Measurements from ENCODE around the gene ZNF516.
"Not testable (repeated sequence)": the region's sequence is repeated elsewhere in the genome, so short reads cannot be mapped to it uniquely, and the experiment has no call there.

Gene ZNF516

DNA sequence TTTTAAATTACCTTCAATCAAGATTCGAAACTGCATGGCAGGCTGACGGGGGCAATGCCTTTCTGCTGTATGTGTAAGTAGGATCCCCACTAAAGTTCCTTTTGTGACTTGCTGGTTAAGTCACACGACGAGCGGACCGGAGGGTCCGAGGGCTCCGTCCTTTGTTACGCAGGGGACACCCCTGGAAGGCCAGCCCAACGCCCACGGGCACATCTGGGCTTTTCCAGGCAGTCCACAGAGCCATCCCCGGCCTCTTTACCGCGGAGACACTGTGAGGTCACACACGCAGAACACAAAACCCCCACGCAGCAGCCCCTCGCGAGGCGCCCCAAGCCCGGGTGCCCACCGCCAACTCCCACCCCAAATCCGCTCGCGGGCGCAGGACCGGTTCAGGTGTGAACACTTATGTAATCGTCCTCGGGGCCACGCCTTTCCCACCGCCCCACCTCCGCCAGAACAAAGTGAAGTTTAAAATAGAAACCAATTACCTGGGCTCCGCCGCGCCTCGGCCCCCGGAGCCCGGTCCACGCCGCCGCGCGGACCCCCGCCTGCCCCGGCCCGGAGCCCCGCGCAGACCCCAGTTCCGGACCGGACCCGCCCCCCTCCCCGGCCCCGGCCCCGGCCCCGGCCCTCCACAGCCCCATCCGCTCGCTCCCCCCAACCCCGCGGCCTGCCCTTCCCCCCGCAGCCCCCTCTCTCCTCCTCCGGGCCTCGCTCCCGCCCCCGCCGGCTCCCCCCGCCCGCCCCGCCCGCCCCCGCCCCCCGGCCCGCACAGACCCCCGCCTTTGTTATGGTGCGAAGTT, 4.2 kb downstream of the ZNF516 start:
- DNase-seq, result no peak

- DNase-seq, result no peak
These were observed 5.0 kb downstream of the ZNF516 start for GRCh38 chr18:76490033-76490432.

DNA sequence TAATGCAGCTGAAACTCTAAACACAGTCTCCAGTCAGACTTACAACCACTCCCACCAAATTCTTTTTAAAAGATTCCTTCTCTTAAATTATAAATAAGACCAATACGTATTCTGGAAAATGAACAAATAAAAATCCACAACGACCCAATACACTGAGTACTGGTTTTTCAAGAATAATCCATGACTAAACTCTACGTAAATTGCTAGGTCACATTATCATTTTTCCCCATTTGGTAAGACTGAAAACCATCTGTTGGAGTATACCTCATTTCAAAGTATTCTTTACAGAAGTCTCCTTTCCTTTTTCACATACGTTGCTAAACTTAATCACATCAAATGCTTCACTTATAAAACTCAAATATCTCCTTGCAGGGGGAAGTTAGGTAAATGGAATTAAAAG, 6.0 kb downstream of the ZNF516 start:
- DNase-seq, result no peak

- no peak for DNase-seq
These were observed 6.9 kb downstream of the ZNF516 start for GRCh38 chr18:76488190-76488589.

- no peak for DNase-seq
These were observed 7.3 kb downstream of the ZNF516 start for GRCh38 chr18:76487782-76488181.

- no peak for DNase-seq
These were observed 8.0 kb downstream of the ZNF516 start for GRCh38 chr18:76487070-76487469.

GRCh38 chr18:76486574-76486973, 8.5 kb downstream of the ZNF516 start:
- no peak for DNase-seq

- DNase-seq, result no peak
These were observed 9.0 kb downstream of the ZNF516 start for GRCh38 chr18:76486038-76486437.

- no peak for DNase-seq
These were observed 10.2 kb downstream of the ZNF516 start for GRCh38 chr18:76484749-76485387.

GRCh38 chr18:76483780-76484179, 11.3 kb downstream of the ZNF516 start:
- DNase-seq, result no peak

GRCh38 chr18:76482971-76483691, 11.9 kb downstream of the ZNF516 start:
- DNase-seq, result no peak

- DNase-seq, result no peak
These were observed 12.8 kb downstream of the ZNF516 start for GRCh38 chr18:76482267-76482666.

DNA sequence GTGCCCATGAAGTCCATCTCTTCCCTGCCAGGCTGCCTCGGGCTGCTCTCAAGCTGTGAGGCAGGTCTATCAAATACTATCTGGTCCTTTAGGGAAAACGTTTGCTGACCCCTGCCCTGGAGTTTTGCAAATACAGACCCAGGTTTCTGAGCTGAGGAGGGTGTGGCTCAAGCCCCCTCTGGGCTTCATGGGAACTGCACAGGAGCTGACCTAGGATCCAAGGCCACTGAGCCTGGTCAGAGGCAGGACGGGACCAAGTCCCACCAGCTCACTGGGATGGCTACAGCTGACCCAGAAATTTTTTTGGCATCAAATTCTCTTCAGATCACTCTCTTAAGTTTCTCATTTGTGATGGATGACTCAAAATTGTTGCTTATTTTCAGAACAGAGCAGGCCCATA, 14.1 kb downstream of the ZNF516 start:
- DNase-seq, result no peak

GRCh38 chr18:76479351-76480238, 15.4 kb downstream of the ZNF516 start:
- no peak for DNase-seq

GRCh38 chr18:76476665-76477561, 18.1 kb downstream of the ZNF516 start:
- peak; percentile 63 for DNase-seq

DNA sequence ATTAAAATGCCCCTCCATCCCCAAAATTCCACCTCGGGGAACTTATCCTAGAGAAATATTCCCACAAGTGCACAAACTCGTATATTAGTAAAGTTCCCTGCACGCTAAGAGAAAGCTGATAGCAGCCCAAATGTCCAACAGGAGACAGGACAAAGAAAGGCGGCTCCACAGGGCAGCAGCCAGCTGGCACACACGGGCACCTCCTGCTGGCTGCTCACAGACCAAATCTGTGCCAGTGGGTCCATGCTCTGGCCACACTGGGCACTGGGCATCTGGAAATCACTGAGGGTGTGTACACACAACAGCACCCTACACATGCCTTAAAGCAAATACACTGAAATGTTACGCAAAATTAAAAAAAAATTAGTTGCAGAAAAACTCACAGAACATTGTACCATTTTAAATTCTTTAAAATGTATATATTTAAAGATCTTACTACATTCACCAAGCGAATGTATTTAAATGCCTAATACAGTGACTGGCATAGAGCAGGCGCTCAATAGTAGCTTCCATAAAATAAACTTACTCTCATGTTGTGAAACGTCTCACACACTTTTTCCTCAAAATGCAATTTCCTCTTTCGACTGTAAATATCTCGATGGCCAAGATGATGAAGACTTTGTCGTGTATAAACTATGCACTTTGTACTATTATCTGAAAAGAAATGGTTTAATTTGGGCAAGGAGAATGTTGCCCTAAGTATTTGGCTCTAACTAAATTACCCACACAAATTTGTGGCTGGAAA, 19.4 kb downstream of the ZNF516 start:
- no peak for DNase-seq

DNA sequence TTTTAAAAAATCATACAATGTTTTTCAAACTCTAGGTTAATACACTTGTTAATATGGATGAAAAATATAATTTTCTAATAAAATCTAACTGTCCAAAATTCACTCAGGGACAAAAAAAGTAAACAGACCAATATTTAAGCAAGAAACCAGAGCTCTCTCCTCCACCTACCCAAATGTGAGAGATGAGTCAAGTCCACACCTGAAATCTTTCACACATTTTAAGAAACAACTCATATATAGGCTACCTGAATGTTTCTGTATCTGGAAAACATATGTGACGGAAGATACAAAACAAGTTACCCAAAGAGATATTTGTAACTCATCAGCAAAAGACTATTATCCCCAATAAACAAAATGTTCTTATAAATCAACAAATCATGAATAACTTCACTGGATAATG, 20.2 kb downstream of the ZNF516 start:
- no peak for DNase-seq

DNA sequence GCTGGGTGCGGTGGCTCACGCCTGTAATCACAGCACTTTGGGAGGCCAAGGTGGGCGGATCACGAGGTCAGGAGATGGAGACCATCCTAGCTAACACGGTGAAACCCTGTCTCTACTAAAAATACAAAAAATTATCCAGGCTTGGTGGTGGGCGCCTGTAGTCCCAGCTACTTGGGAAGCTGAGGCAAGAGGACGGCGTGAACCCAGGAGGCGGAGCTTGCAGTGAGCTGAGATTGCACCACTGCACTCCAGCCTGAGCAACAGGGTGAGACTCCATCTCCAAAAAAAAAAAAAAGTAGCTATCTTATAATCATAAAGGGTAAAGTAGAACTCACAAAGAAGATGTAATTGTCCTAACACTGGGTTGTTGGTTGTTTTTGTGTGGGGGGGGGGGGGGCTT, 21.5 kb downstream of the ZNF516 start:
- DNase-seq, result not testable (repeated sequence)

GRCh38 chr18:76472829-76473228, 22.2 kb downstream of the ZNF516 start:
- no peak for DNase-seq

- DNase-seq, result no peak
These were observed 23.4 kb downstream of the ZNF516 start for GRCh38 chr18:76471593-76471992.
